Measurements from ENCODE around the gene KRTCAP2. TPM values are rescaled to one million over a fixed set of nuclear protein-coding genes. Genes with fewer than 3 reads are reported as not detected.

Gene KRTCAP2
- total RNA-seq, 1 donor from 2014 or later = 146 TPM

DNA sequence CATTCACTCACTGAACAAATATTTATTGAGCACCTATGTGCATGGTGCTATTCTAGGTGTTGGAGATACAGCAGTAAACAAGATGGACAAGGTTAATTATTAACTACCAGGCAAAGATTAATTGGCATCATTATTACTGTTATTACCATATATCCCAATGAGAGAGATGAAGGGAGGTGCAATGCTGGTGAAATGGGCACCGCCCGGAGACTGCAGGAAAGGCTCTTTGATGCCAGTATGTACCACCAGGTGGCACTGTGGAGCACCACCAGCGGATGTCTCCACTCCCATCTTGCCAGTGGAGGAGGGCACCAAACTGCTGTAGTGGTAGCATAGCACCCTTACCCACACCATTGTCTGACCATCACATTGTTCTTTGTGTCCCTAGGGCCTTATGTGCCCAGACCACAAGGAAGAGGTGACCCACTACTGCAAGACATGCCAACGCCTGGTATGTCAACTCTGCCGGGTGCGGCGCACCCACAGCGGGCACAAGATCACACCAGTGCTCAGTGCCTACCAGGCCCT is 3.5 kb upstream of the KRTCAP2 start:
- H3K36me3 ChIP-seq = peaks cover 0 to 8% of the 10 kb centered on the region in 2 donors
- H3K27ac ChIP-seq = no peak overlapping the region
- DNase-seq (ENCODE audit: low spot score in 2 of 2) = peak; percentile 18 to 90
- peaks cover 10 to 15% of the 10 kb centered on the region in 2 donors for H3K4me1 ChIP-seq
- no peak overlapping the region for H3K4me3 ChIP-seq
- TF ChIP-seq, protein P1, sequence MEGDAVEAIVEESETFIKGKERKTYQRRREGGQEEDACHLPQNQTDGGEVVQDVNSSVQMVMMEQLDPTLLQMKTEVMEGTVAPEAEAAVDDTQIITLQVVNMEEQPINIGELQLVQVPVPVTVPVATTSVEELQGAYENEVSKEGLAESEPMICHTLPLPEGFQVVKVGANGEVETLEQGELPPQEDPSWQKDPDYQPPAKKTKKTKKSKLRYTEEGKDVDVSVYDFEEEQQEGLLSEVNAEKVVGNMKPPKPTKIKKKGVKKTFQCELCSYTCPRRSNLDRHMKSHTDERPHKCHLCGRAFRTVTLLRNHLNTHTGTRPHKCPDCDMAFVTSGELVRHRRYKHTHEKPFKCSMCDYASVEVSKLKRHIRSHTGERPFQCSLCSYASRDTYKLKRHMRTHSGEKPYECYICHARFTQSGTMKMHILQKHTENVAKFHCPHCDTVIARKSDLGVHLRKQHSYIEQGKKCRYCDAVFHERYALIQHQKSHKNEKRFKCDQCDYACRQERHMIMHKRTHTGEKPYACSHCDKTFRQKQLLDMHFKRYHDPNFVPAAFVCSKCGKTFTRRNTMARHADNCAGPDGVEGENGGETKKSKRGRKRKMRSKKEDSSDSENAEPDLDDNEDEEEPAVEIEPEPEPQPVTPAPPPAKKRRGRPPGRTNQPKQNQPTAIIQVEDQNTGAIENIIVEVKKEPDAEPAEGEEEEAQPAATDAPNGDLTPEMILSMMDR (IDR thresholded peaks at IDR 0.05) = peak; percentile 85 to 91 (median 89)
- intact Hi-C loops (cut with DNase I) = loop anchor here (1.0 kb wide), 1 partner anchor 17 kb away; no protein-coding TSS in a partner anchor
- no peaks in the 10 kb centered on the region for H3K27me3 ChIP-seq
- no peaks in the 10 kb centered on the region for H3K9me3 ChIP-seq

- peaks cover 10 to 15% of the 10 kb centered on the region in 2 donors for H3K4me1 ChIP-seq
- DNase-seq (ENCODE audit: low spot score in 2 of 2) = no peak
- TF ChIP-seq, protein P1 (IDR thresholded peaks at IDR 0.05) = no peak
- H3K36me3 ChIP-seq = peaks cover 0 to 8% of the 10 kb centered on the region in 2 donors
- H3K27me3 ChIP-seq = no peaks in the 10 kb centered on the region
- no peak overlapping the region for H3K4me3 ChIP-seq
- intact Hi-C loops (cut with DNase I) = loop anchor here (1.0 kb wide), 1 partner anchor 17 kb away; no protein-coding TSS in a partner anchor
- H3K27ac ChIP-seq = no peak overlapping the region
- H3K9me3 ChIP-seq = no peaks in the 10 kb centered on the region
Measured at GRCh38 chr1:155175927-155176371, 2.8 kb upstream of the KRTCAP2 start.

DNA sequence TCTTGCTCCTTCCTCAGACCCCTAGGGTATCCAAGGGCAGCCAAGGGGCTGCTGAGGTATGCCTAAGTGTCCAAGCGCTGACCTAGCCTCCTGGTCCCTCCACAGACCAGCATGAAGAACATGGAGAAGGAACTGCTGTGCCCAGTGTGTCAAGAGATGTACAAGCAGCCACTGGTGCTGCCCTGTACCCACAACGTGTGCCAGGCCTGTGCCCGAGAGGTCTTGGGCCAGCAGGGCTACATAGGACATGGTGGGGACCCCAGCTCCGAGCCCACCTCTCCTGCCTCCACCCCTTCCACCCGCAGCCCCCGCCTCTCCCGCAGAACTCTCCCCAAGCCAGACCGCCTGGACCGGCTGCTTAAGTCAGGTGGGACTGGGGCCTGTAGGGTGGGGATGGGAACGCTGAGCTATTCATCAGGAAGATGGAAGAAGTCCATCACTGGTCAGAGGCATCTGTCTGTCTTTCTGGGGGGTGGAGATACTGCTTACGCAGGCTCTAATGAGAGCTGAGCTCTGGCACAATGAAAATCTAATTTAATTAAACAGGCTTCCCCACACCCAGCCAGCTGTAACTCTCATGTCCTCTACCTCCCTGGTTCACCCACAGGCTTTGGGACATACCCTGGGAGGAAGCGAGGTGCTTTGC is 2.3 kb upstream of the KRTCAP2 start:
- Histone ChIP-seq H3K27me3 (no peaks in the 10 kb centered on the region), H3K36me3 (peaks cover 0 to 13% of the 10 kb centered on the region in 2 donors), H3K27ac (no peak overlapping the region), H3K4me1 (peaks cover 10 to 15% of the 10 kb centered on the region in 2 donors), H3K4me3 (no peak overlapping the region), H3K9me3 (no peaks in the 10 kb centered on the region)
- DNase-seq (ENCODE audit: low spot score in 2 of 2) = no peak
- TF ChIP-seq, protein P1 (IDR thresholded peaks at IDR 0.05) = no peak
- intact Hi-C loops (cut with DNase I) = no loop called here

DNA sequence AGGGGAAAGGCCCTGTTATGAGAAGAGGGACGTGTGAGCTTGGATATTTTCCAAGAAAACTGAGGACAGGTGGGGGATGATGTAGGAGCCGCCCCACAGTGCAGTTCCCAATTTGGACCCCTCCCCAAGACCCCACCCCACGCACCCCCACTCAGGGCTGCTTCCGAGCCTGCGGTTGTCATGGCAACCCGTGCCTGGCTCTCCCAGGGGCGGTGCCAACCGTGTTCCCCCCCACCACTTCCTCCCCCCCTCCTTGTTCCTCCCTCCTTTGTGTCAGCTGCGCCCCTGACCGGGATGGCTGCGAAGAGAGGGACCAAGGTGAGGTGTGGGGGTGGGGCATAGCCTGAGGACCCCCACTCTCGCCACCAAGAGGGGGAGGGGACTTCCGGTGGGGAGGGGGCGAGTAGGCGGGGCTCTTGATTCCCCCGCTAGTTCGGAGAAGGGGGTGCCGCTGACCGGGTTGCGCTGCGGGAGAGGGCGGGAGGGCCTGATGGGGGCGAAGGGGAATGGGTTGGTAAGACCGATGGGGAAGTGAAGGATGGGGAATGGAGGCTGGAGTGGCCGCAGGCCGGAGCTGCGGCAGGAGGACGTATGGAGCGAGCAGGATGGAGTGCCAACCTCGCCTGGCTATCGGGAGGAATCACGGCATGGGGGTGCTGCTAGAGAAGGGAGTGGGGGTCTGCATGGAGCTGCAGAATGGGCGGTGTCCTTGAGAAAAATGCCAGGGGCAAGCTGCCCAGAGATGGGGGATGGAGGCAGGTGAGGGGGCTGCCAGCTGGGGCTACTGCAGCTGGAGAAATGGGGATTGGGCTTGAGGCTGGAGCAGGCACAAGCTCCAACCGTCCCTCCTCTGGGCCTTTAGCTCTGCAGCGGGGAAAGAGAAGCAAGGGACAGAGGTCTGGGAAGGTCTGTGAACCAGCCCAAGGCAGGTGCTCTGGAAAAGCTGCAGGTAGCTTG is 1.5 kb upstream of the KRTCAP2 start:
- H3K27me3 ChIP-seq = no peaks in the 10 kb centered on the region
- intact Hi-C loops (cut with DNase I) = loop anchor here (5.0 kb wide), 1 partner anchor 47 kb away; the partner anchor contains the start of gene EFNA1
- peaks cover 2 to 16% of the 10 kb centered on the region in 2 donors for H3K36me3 ChIP-seq
- peaks cover 10 to 15% of the 10 kb centered on the region in 2 donors for H3K4me1 ChIP-seq
- H3K9me3 ChIP-seq = no peaks in the 10 kb centered on the region
- TF ChIP-seq, protein P1 (IDR thresholded peaks at IDR 0.05) = no peak
- peak overlapping the region in 1 of 2 donors; percentile 93 for H3K27ac ChIP-seq
- DNase-seq (ENCODE audit: low spot score in 2 of 2) = peak in 1 of 2 donors; percentile 72
- H3K4me3 ChIP-seq = peak overlapping the region; percentile 76 to 84
